Effector memory CD8-positive, alpha-beta T cell (primary cell): Measurements from ENCODE around the gene PLEKHN1.

Experiments
- ATAC-seq: fragments of 150-1000 bp; cut with Tn5 transposase; replicated peaks from 2 replicates; pipeline ENCODE4 v1.10.0; 2021; ENCODE audit warnings: mild to moderate bottlenecking, moderate library complexity
- DNase-seq, 3 experiments: peaks; one replicate each; pipeline ENCODE4 v3.0.0; 2021
- H3K27ac Mint-ChIP-seq, 2 donors: one replicate each; pipeline ENCODE4 v1.8.0; 2022; ENCODE audit warnings: mild to moderate bottlenecking in 2 of 2, mixed read lengths in 2 of 2, moderate library complexity in 2 of 2
- H3K27me3 Mint-ChIP-seq, 2 donors: one replicate each; pipeline ENCODE4 v1.8.0; 2022; ENCODE audit warnings: mixed read lengths in 2 of 2
- H3K36me3 Mint-ChIP-seq: one replicate; pipeline ENCODE4 v1.8.0; 2022; ENCODE audit warnings: mild to moderate bottlenecking, moderate library complexity, mixed read lengths; ENCODE audit not compliant: insufficient read depth
- H3K4me1 Mint-ChIP-seq, 2 donors: one replicate each; pipeline ENCODE4 v1.8.0; 2022; ENCODE audit warnings: low read depth in 2 of 2, mixed read lengths in 2 of 2
- H3K4me3 Mint-ChIP-seq, 2 donors: one replicate each; pipeline ENCODE4 v1.8.0; 2022; ENCODE audit warnings: mild to moderate bottlenecking in 2 of 2, mixed read lengths in 2 of 2, moderate library complexity in 2 of 2
- H3K9me3 Mint-ChIP-seq, 2 donors: one replicate each; pipeline ENCODE4 v1.8.0; 2022; ENCODE audit warnings: mixed read lengths in 2 of 2

The PLEKHN1 gene

GRCh38 chr1:954927-955326 lies 11.4 kb upstream of the PLEKHN1 start:
- no peaks in the 10 kb centered on the region for H3K27me3 Mint-ChIP-seq
- no peak for DNase-seq
- peaks cover 21 to 23% of the 10 kb centered on the region in 2 donors for H3K4me1 Mint-ChIP-seq
- no peak overlapping the region for H3K4me3 Mint-ChIP-seq
- no peak for ATAC-seq
- H3K27ac Mint-ChIP-seq: no peak overlapping the region
- H3K9me3 Mint-ChIP-seq: no peaks in the 10 kb centered on the region
- H3K36me3 Mint-ChIP-seq: peaks cover 38% of the 10 kb centered on the region

GRCh38 chr1:955474-955873 lies 10.8 kb upstream of the PLEKHN1 start:
- Mint-ChIP-seq H3K4me1 (peaks cover 21% of the 10 kb centered on the region in 2 donors), H3K36me3 (peaks cover 38% of the 10 kb centered on the region), H3K9me3 (no peaks in the 10 kb centered on the region), H3K27me3 (no peaks in the 10 kb centered on the region), H3K4me3 (no peak overlapping the region), H3K27ac (no peak overlapping the region)
- ATAC-seq: no peak
- DNase-seq: no peak

GRCh38 chr1:956636-957035 lies 9.6 kb upstream of the PLEKHN1 start:
- ATAC-seq (no peak), DNase-seq (no peak)
- Mint-ChIP-seq H3K36me3 (peaks cover 34% of the 10 kb centered on the region), H3K4me3 (no peak overlapping the region), H3K27me3 (no peaks in the 10 kb centered on the region), H3K27ac (no peak overlapping the region), H3K4me1 (peaks cover 21% of the 10 kb centered on the region in 2 donors), H3K9me3 (no peaks in the 10 kb centered on the region)

GRCh38 chr1:958823-959730 lies 7.2 kb upstream of the PLEKHN1 start, which contains the start of gene NOC2L:
Gene NOC2L, minus strand, starts transcription at chr1:959256. Its CDS starts 16 bp downstream, at chr1:959240.
- H3K36me3 Mint-ChIP-seq: peaks cover 21% of the 10 kb centered on the region
- peak; percentile 88 to 94 (median 94) for DNase-seq
- peak within 1 kb of the TSS; percentile 81 to 85 for H3K27ac Mint-ChIP-seq
- ATAC-seq: peak; percentile 87
- H3K9me3 Mint-ChIP-seq: no peaks in the 10 kb centered on the region
- no peaks in the 10 kb centered on the region for H3K27me3 Mint-ChIP-seq
- H3K4me3 Mint-ChIP-seq: peak within 1 kb of the TSS; percentile 85 to 89
- peaks cover 21 to 22% of the 10 kb centered on the region in 2 donors for H3K4me1 Mint-ChIP-seq

- Mint-ChIP-seq H3K9me3 (no peaks in the 10 kb centered on the region), H3K4me3 (peak overlapping the region; percentile 85 to 89), H3K27ac (peak overlapping the region; percentile 53 to 79), H3K4me1 (peaks cover 16 to 22% of the 10 kb centered on the region in 2 donors), H3K27me3 (no peaks in the 10 kb centered on the region), H3K36me3 (peaks cover 16% of the 10 kb centered on the region)
- ATAC-seq: peak; percentile 7
- DNase-seq: no peak
Measured at GRCh38 chr1:959731-960362, 6.4 kb upstream of the PLEKHN1 start.

- H3K27ac Mint-ChIP-seq: peak within 1 kb of the TSS; percentile 53 to 79
- DNase-seq (peak; percentile 70 to 75 (median 72)), ATAC-seq (peak; percentile 55)
- H3K4me3 Mint-ChIP-seq: peak within 1 kb of the TSS; percentile 85 to 89
- H3K36me3 Mint-ChIP-seq: peaks cover 16% of the 10 kb centered on the region
- no peaks in the 10 kb centered on the region for H3K9me3 Mint-ChIP-seq
- no peaks in the 10 kb centered on the region for H3K27me3 Mint-ChIP-seq
- H3K4me1 Mint-ChIP-seq: peaks cover 16 to 18% of the 10 kb centered on the region in 2 donors
Measured at GRCh38 chr1:960363-961131, 5.7 kb upstream of the PLEKHN1 start, which contains the start of gene KLHL17. Gene KLHL17, plus strand, starts transcription at chr1:960584. Its CDS starts 110 bp downstream, at chr1:960694.

GRCh38 chr1:961132-961669 lies 5.1 kb upstream of the PLEKHN1 start:
- peaks cover 16% of the 10 kb centered on the region for H3K36me3 Mint-ChIP-seq
- no peaks in the 10 kb centered on the region for H3K9me3 Mint-ChIP-seq
- DNase-seq (no peak), ATAC-seq (no peak)
- no peaks in the 10 kb centered on the region for H3K27me3 Mint-ChIP-seq
- no peak overlapping the region for H3K27ac Mint-ChIP-seq
- peaks cover 16 to 18% of the 10 kb centered on the region in 2 donors for H3K4me1 Mint-ChIP-seq
- peak overlapping the region; percentile 65 to 70 for H3K4me3 Mint-ChIP-seq

GRCh38 chr1:962381-963300 lies 3.6 kb upstream of the PLEKHN1 start:
- peaks cover 11 to 12% of the 10 kb centered on the region in 2 donors for H3K4me1 Mint-ChIP-seq
- no peak for ATAC-seq
- peaks cover 10% of the 10 kb centered on the region for H3K36me3 Mint-ChIP-seq
- H3K9me3 Mint-ChIP-seq: no peaks in the 10 kb centered on the region
- no peak for DNase-seq
- H3K4me3 Mint-ChIP-seq: peak overlapping the region; percentile 65 to 70
- peak overlapping the region in 1 of 2 donors; percentile 20 for H3K27ac Mint-ChIP-seq
- no peaks in the 10 kb centered on the region for H3K27me3 Mint-ChIP-seq

- Mint-ChIP-seq H3K36me3 (peaks cover 8% of the 10 kb centered on the region), H3K27me3 (peaks cover 0 to 2% of the 10 kb centered on the region in 2 donors), H3K4me3 (no peak overlapping the region), H3K4me1 (peaks cover 6 to 7% of the 10 kb centered on the region in 2 donors), H3K27ac (peak overlapping the region in 1 of 2 donors; percentile 20), H3K9me3 (no peaks in the 10 kb centered on the region)
- no peak for DNase-seq
- no peak for ATAC-seq
Measured at GRCh38 chr1:963301-963651, 3.0 kb upstream of the PLEKHN1 start.

GRCh38 chr1:963746-964525 lies 2.3 kb upstream of the PLEKHN1 start:
- Mint-ChIP-seq H3K27ac (no peak overlapping the region), H3K27me3 (peaks cover 0 to 9% of the 10 kb centered on the region in 2 donors), H3K4me3 (peak overlapping the region in 1 of 2 donors; percentile 23), H3K36me3 (peaks cover 2% of the 10 kb centered on the region), H3K4me1 (peaks cover 0 to 4% of the 10 kb centered on the region in 2 donors), H3K9me3 (no peaks in the 10 kb centered on the region)
- DNase-seq (no peak), ATAC-seq (no peak)

GRCh38 chr1:964691-965525 lies 1.4 kb upstream of the PLEKHN1 start:
- Mint-ChIP-seq H3K36me3 (no peaks in the 10 kb centered on the region), H3K9me3 (no peaks in the 10 kb centered on the region), H3K4me1 (peaks cover 0 to 4% of the 10 kb centered on the region in 2 donors), H3K4me3 (peak overlapping the region; percentile 23 to 38), H3K27ac (no peak overlapping the region), H3K27me3 (peaks cover 0 to 16% of the 10 kb centered on the region in 2 donors)
- DNase-seq (no peak), ATAC-seq (no peak)
